K562 (cell line): ENCODE results near the gene POGLUT2. TPM values are rescaled to one million over a fixed set of nuclear protein-coding genes. Genes with fewer than 3 reads are reported as not detected.

Source experiments
- ATAC-seq: fragments of 200-7000 bp; cut with Tn5 transposase; 3 replicates; pipeline ENCODE4 v1.9.1; 2020; ENCODE audit warnings: moderate library complexity
- BruUV-seq: library from RNA; stranded (reverse); fragments of 400-500 nt; replicated peaks from 2 replicates; lab custom pipeline; 2021; lab: Mats Ljungman, UMichigan
- CTCF ChIA-PET: fragments of 300-600 bp; formaldehyde crosslinking; extraction: SDS; loops from one replicate; lab custom pipeline; 2021; ENCODE audit warnings: low intra/inter-chr PET ratio; lab: Yijun Ruan, JAX
- POLR2A ChIA-PET: fragments of 300-600, 350-650 bp; sonication (Branson Sonifier 250); formaldehyde crosslinking; extraction: SDS; loops from one replicate; lab custom pipeline; 2021; ENCODE audit warnings: antibody characterized with exemption, inconsistent platforms; lab: Yijun Ruan, JAX
- DNase-seq, 4 experiments: peaks; one replicate each; pipeline versions ENCODE4 v3.0.0 to v3.0.0-alpha.2; 2011 to 2018; ENCODE audit warnings: low spot score in 3 of 4, mixed read lengths in 3 of 4; ENCODE audit errors: extremely low read depth in 1 of 4
- FAIRE-seq: peaks from 2 replicates; lab custom pipeline; 2011; peaks lifted over from hg19 to GRCh38; lab: Jason Lieb, UNC
- H2AFZ ChIP-seq: 2 replicates; pipeline ENCODE4 v1.6.0; 2011; ENCODE audit warnings: low read depth, low read length, control low read depth, inconsistent platforms
- H3K27ac ChIP-seq: fragments of 200-600 bp; 3 replicates; pipeline ENCODE4 v1.8.0; 2011; ENCODE audit warnings: low read depth, mild to moderate bottlenecking, control low read depth, inconsistent platforms, low read length, moderate library complexity, mixed read lengths; ENCODE audit errors: extremely low read depth
- H3K27me3 ChIP-seq, 2 experiments: fragments of 300-600 bp in 1 of 2; 2 replicates in 1 of 2; 3 replicates in 1 of 2; pipeline versions ENCODE4 v1.6.0 to v1.8.0; 2011; ENCODE audit warnings: inconsistent platforms in 2 of 2, low read length in 2 of 2, mild to moderate bottlenecking in 1 of 2, mixed read lengths in 1 of 2, moderate library complexity in 1 of 2; ENCODE audit not compliant: control insufficient read depth in 2 of 2, insufficient read depth in 2 of 2
- H3K36me3 ChIP-seq: fragments of 300-600 bp; 3 replicates; pipeline ENCODE4 v1.8.0; 2011; ENCODE audit warnings: mild to moderate bottlenecking, low read length, inconsistent platforms; ENCODE audit not compliant: control insufficient read depth, insufficient read depth
- H3K4me1 ChIP-seq, 2 experiments: fragments of 200-600 bp in 1 of 2; replicated peaks in 1 of 2; 2 replicates in 1 of 2; 3 replicates in 1 of 2; pipeline versions ENCODE4 v1.5.1 to v1.8.0; 2011; ENCODE audit warnings: inconsistent platforms in 2 of 2, low read length in 2 of 2, mild to moderate bottlenecking in 1 of 2, mixed read lengths in 1 of 2, moderate library complexity in 1 of 2; ENCODE audit not compliant: control insufficient read depth in 2 of 2, insufficient read depth in 2 of 2
- H3K4me2 ChIP-seq: 2 replicates; pipeline ENCODE4 v1.6.1; 2011; ENCODE audit warnings: low read length, control low read depth, inconsistent platforms, mixed read lengths; ENCODE audit not compliant: insufficient read depth
- H3K4me3 ChIP-seq: fragments of 200-600 bp; sonication (generic), shearing (Covaris generic); 2 replicates; pipeline ENCODE4 v1.5.1; 2016; ENCODE audit warnings: control low read depth, inconsistent platforms
- H3K79me2 ChIP-seq: fragments of 200-600 bp; 3 replicates; pipeline ENCODE4 v1.8.0; 2011; ENCODE audit warnings: low read length, inconsistent platforms; ENCODE audit not compliant: control insufficient read depth, insufficient read depth
- H3K9ac ChIP-seq, 2 experiments: 2 replicates each; pipeline versions ENCODE4 v1.6.0 to v1.6.1; 2011; ENCODE audit warnings: low read depth in 2 of 2, low read length in 2 of 2, control low read depth in 1 of 2, inconsistent platforms in 1 of 2, mild to moderate bottlenecking in 1 of 2, mixed read lengths in 1 of 2; ENCODE audit not compliant: insufficient read depth in 1 of 2
- H3K9me1 ChIP-seq: one replicate; pipeline ENCODE4 v1.6.0; 2011; ENCODE audit warnings: inconsistent platforms, mild to moderate bottlenecking, low read length, moderate library complexity; ENCODE audit not compliant: control insufficient read depth, insufficient read depth
- H3K9me3 ChIP-seq: replicated peaks from 2 replicates; pipeline ENCODE4 v1.5.1; 2011; ENCODE audit warnings: low read depth, low read length, inconsistent platforms; ENCODE audit not compliant: control insufficient read depth, insufficient read depth
- H4K20me1 ChIP-seq: replicated peaks from 2 replicates; pipeline ENCODE4 v1.6.1; 2011; ENCODE audit warnings: low read length, inconsistent platforms, mixed read lengths; ENCODE audit not compliant: control insufficient read depth, insufficient read depth
- CBX5 ChIP-seq: IDR thresholded peaks from 2 replicates; pipeline ENCODE4 v1.6.1; 2014; ENCODE audit warnings: low read depth, borderline replicate concordance
- FIP1L1 ChIP-seq: fragments of 200-400 bp; formaldehyde crosslinking; IDR thresholded peaks from 2 replicates; pipeline ENCODE4 v1.6.1; 2018; ENCODE audit warnings: mild to moderate bottlenecking, low read depth, low read length; ENCODE audit not compliant: poor library complexity, severe bottlenecking
- FOXJ2 ChIP-seq: fragments of 200-800 bp; sonication (Bioruptor generic); IDR thresholded peaks from 2 replicates; pipeline ENCODE4 v1.6.1; 2016; ENCODE audit warnings: missing genetic modification characterization, missing compliant biosample characterization
- KAT7 ChIP-seq: sonication (generic); formaldehyde crosslinking; IDR thresholded peaks from 2 replicates; pipeline ENCODE4 v1.8.0; 2022; ENCODE audit warnings: missing genetic modification reagents, mild to moderate bottlenecking, borderline replicate concordance
- MNT ChIP-seq, 2 experiments: fragments of 450-650 bp; conservative IDR thresholded peaks; 2 replicates each; pipeline ENCODE4 v1.6.1; 2017; ENCODE audit warnings: mild to moderate bottlenecking in 2 of 2, moderate library complexity in 2 of 2
- PRMT5 ChIP-seq: sonication (generic); formaldehyde crosslinking; IDR thresholded peaks from 2 replicates; pipeline ENCODE4 v1.5.0; 2020; ENCODE audit warnings: missing genetic modification reagents
- SP1 ChIP-seq: sonication (generic); formaldehyde crosslinking; IDR thresholded peaks from 2 replicates; pipeline ENCODE4 v1.8.1; 2022; ENCODE audit warnings: mild to moderate bottlenecking, missing genetic modification reagents
- TRIM28 ChIP-seq: fragments of 450-650 bp; IDR thresholded peaks from 2 replicates; pipeline ENCODE4 v1.6.1; 2017
- in situ Hi-C: fragments of 300-500 bp; cut with MboI; formaldehyde crosslinking; loops from 4 replicates; pipeline ENCODE4 v1.15.0; 2018; ENCODE audit warnings: inconsistent platforms, mixed read lengths
- intact Hi-C: fragments of 100-400 bp; cut with micrococcal nuclease; formaldehyde crosslinking; loops from 2 replicates; pipeline ENCODE4 v1.14.2; 2022
- polyA plus RNA-seq, 8 experiments: library from polyadenylated mRNA; depleted of rRNA in 4 of 8; stranded (reverse) in 5 of 8; unstranded in 3 of 8; fragments of >200 nt; fragmentation: Nextera tagmentation in 2 of 8; fragmentation: Illumina TruSeq in 1 of 8; extraction: Ambion mirVana in 2 of 8; extraction: Trizol in 1 of 8; gene quantifications; 2 replicates each; pipeline versions ENCODE4 v1.2.1 to v1.2.3, GENCODE V29; 2011 to 2014; ENCODE audit warnings: inconsistent platforms in 1 of 8, missing spikeins in 1 of 8
- total RNA-seq, 7 experiments: library from RNA; depleted of rRNA in 6 of 7; stranded (reverse); fragments of >200 nt in 6 of 7; fragmentation: Illumina TruSeq in 2 of 7; extraction: Trizol in 2 of 7; gene quantifications; 2 replicates each; pipeline versions ENCODE4 v1.2.1 to v1.2.3, GENCODE V29; 2011 to 2021; ENCODE audit warnings: low replicate concordance in 1 of 7

The POGLUT2 gene
- total and polyA plus RNA-seq, 9 of the 15 experiments (the other 6 are each of a cell fraction or from before 2014, with no cell fraction given) = 3.8 to 11.8 (median 10.8) TPM

DNA sequence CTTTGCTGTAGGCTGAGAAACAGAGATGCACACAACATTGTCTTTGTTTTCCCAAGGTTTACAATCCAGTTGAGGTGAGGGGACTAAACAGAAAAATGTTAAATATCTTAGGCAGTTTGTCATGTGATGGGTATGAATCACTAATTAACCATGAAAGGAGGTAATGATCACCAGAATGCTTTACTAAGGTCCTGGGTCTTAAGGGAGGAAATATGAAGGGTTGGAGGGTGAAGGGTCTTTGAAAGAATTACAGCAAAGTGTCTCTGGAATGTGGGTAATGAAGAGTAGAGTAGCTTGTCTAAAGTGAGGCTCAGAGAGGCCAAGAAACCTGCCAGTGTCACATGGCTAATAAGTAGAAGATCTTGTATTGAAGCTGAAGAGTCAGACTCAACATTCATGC, 19.1 kb upstream of the POGLUT2 start:
- peaks cover 3% of the 10 kb centered on the region for H3K9me1 ChIP-seq
- no peaks in the 10 kb centered on the region for H4K20me1 ChIP-seq
- no peaks in the 10 kb centered on the region for H3K4me1 ChIP-seq
- no peaks in the 10 kb centered on the region for H3K9me3 ChIP-seq
- no TSS peak for BruUV-seq
- peaks cover 37% of the 10 kb centered on the region for H3K36me3 ChIP-seq
- no peaks in the 10 kb centered on the region for H3K27me3 ChIP-seq
- H3K4me3 ChIP-seq = no peak overlapping the region
- H3K4me2 ChIP-seq = no peak overlapping the region
- no peak for ATAC-seq
- in situ Hi-C loops = no loop called here
- POLR2A ChIA-PET = no interaction called here
- H2AFZ ChIP-seq = no peak overlapping the region
- H3K9ac ChIP-seq = no peak overlapping the region
- TF ChIP-seq KAT7 (CRISPR knock-in tag) = no peak
- TF ChIP-seq FIP1L1 = no peak
- no peak for TF ChIP-seq CBX5
- TF ChIP-seq FOXJ2 (tag) = no peak
- TF ChIP-seq PRMT5 (CRISPR knock-in tag) = no peak
- no peak for TF ChIP-seq SP1
- no peak for TF ChIP-seq TRIM28
- TF ChIP-seq MNT (conservative IDR thresholded peaks at IDR 0.05) = no peak
- TF ChIP-seq, all 486 proteins: peak for 0
- DNase-seq = no peak
- no peak for FAIRE-seq
- Histone ChIP-seq H3K79me2 (peaks cover 17% of the 10 kb centered on the region; the same call in 2 of the 3 replicates), H3K27ac (no peak overlapping the region)
- CTCF ChIA-PET = no interaction called here
- intact Hi-C loops = no loop called here
